C4-2B (cell line): ENCODE results near the gene PKD1L1.
A peak's percentile ranks its signal among the peaks of the same experiment; 100 is the strongest.
"Not testable (repeated sequence)": the region's sequence is repeated elsewhere in the genome, so short reads cannot be mapped to it uniquely, and the experiment has no call there.

Source experiments
- H3K27ac ChIP-seq: fragments of 450-650 bp; 2 replicates; pipeline ENCODE4 v1.5.1; 2017
- CTCF ChIP-seq: fragments of 450-650 bp; conservative IDR thresholded peaks from 2 replicates; pipeline ENCODE4 v1.5.1; 2017; ENCODE audit warnings: mild to moderate bottlenecking
- ZFX ChIP-seq: fragments of 450-650 bp; IDR thresholded peaks from 2 replicates; pipeline ENCODE4 v1.6.1; 2017

Gene PKD1L1

GRCh38 chr7:47757921-47758411 is 190.3 kb downstream of the PKD1L1 start:
- H3K27ac ChIP-seq = no peak overlapping the region
- TF ChIP-seq CTCF (no peak), ZFX (no peak)

GRCh38 chr7:47756636-47757035 is 191.6 kb downstream of the PKD1L1 start:
- no peak overlapping the region for H3K27ac ChIP-seq
- TF ChIP-seq CTCF (no peak), ZFX (no peak)

GRCh38 chr7:47755248-47755647 is 193.0 kb downstream of the PKD1L1 start:
- no peak for TF ChIP-seq ZFX
- no peak for TF ChIP-seq CTCF
- H3K27ac ChIP-seq = no peak overlapping the region

DNA sequence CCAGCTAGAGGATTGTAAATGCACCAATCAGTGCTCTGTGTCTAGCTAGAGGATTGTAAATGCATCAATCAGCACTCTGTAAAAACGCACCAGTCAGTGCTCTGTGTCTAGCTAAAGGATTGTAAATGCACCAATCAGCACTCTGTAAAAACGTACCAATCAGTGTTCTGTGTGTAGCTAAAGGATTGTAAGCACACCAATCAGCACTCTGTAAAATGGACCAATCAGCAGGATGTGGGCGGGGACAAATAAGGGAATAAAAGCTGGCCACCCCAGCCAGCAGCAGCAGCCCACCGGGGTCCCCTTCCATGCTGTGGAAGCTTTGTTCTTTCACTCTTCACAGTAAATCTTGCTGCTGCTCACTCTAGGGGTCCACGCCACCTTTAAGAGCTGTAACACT is 196.5 kb downstream of the PKD1L1 start:
- not testable (repeated sequence) for H3K27ac ChIP-seq

GRCh38 chr7:47751043-47751442 is 197.2 kb downstream of the PKD1L1 start:
- no peak overlapping the region for H3K27ac ChIP-seq
- TF ChIP-seq ZFX = no peak

DNA sequence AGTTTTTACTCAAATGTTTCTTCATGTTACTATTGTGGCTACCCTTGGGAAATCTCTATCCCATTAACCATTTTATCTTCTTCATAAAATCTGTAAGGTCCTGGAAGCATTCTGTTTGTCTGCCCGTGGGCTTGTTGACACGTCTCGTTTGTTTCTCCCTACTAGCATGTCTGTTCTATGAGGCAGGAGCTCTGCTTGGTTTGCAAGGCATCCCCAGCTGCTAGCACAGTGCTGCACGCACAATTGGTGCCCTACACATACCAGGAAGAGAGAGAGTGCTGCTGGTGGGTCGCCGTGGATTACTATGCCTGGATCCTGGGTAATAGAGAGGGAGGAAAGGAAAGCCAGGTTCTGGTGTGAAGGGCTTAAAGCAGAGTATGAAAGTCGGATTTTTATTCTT is 200.2 kb downstream of the PKD1L1 start:
- no peak overlapping the region for H3K27ac ChIP-seq
- TF ChIP-seq ZFX = no peak
- TF ChIP-seq CTCF = no peak

- TF ChIP-seq CTCF (no peak), ZFX (no peak)
- peak overlapping the region; percentile 37 for H3K27ac ChIP-seq
Observed at GRCh38 chr7:47747160-47747559, 201.1 kb downstream of the PKD1L1 start.

DNA sequence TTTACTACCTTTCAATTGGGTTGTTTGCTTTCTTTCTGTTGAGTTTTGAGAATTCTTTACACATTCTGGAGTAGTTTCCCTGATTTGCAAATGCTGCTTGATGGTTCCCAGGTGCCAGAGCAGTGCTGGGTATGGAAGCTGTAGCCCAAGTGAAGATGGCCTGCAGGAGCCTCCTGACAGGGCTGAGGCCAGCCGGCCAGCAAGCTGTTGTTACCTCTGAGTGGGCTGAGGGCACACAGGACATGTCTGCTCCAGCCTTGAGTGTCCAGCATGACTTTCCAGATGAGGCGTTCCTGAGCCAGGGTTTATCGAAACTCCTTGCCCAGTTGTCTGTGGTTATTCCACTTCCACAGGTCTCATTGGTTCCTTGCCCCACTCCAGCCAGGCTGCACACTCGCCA is 201.8 kb downstream of the PKD1L1 start:
- H3K27ac ChIP-seq = peak overlapping the region; percentile 37
- no peak for TF ChIP-seq CTCF
- no peak for TF ChIP-seq ZFX

DNA sequence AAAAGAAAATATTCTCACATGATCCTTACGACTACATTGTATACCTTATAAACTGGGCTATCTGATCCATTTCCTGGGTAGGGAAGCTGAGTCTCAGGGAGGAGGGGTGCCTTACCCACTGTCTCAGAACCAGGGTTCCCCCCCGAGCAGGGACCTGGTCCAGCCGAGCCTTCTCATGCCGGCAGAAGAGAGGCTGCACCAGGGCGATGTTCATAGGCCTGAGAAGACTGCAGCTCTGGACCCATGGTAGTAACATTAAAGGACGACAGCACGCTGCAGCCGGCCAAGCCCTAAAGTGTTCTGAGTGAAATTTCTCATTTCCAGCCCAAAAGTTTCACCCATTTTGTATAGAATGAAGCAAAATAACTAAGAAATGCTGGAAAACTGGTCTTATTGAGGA is 203.4 kb downstream of the PKD1L1 start:
- TF ChIP-seq CTCF = no peak
- no peak for TF ChIP-seq ZFX
- no peak overlapping the region for H3K27ac ChIP-seq
